EH (cell line): ENCODE measurements around the gene VPS4B.
"Not testable (repeated sequence)": the region's sequence is repeated elsewhere in the genome, so short reads cannot be mapped to it uniquely, and the experiment has no call there.

ENCODE experiments used
- DNase-seq: peaks from one replicate; pipeline ENCODE4 v3.0.0-alpha.2; 2015; ENCODE audit warnings: low read depth

Gene VPS4B

DNA sequence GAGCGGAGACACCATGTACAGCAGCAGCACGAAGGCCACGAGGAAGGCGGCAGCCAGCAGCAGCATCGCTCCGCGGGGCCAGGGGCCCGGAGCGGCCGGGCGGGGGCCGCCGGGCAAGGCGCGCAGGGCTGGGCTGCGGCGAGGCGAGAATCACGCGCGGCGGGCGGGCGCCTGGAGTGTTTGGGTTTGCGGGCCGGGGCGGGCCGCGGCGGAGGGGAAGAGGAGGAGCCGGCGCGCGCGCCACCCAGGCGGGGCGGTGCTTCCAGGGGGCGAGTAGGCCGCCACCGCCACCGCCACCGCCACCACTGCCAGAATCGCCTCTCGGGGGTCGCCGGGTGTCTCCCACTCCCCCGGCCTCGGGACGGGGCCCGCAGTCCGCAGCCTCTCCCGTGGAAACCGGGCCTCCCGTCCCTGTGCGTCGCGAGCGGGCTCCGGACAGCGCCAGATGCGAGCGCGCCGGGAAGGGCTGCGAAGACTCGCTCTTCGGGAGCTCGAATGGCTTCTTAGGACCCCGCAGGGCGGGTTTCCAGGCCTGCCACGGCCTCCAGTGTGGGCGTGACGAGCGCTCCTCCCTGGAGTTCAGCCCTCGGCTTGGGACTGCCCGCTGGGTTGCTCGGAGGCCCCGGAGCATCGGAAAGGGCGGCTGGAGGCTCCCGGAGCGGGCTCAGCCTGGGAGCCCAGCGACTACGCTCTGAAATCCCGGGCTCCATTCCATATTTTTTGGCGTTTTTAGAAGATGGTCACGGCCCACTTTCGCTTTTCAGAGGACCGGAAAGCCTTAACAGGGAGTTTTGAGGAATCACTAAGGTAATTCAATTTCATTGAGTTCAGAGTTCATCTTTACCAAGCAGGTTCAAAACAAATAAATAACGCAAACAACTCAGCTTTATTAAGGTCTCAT, 55.0 kb downstream of the VPS4B start, which contains the start of gene KDSR:
KDSR (minus strand) TSS at position 154 of the 901 bp plus-strand sequence; CDS start at position 66, 88 bp downstream.
- peak; percentile 99 for DNase-seq

DNA sequence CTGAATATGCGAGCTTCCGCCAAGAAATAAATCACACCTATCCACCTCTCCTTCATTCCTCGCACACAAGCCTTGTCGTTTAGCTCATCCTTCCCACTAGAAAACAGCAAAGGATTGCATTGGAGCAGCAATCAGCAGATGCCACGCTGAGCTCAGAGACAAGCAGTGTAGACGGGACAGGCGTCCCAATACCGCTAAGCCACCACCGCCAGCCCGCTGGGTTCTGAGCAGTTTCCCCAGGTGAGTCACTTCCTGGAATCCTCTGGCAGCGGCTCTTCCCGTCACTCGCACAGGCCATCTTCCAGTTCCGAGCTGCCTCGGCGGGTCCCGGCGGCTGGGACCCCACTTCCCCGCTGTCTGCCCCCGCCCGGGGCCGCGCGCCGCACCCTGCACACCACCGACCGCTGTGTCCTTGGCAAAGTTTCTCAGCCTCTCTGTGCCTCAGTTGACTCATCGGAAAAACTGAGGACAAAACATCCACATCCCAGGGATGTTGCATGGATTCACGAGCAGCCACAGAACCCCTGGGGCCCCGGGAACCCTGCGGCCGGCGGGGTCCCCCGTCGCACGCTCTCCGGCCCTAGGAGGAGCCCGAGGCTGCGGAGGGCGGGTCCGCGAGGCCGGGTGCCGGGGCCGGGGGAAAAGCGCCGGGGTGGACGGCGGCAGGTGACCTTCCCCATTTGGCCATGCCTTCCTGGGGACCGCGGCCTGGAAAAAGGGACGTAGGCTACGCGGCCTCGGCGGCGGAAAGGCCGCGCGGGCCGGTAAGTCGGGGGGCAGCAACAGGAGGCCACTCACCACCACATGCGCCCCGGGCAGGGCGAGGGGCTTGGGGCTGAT, 55.8 kb downstream of the VPS4B start:
- peak; percentile 80 for DNase-seq

DNA sequence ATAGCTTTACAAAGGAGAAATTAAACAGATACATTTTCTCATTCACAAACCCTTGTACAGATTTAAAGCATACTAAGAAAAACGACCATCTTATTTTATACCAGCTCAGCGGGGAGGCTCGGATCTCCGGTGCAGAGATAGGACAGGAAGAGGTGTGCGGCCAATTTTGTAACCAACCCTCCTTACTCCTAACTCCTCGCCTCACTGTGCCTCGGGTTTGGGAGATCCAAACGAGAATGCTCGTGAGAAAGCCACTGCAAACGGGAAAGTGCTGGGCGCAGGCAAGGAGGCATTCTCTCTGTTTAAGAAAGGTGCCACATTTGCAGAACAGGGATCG, 56.4 kb downstream of the VPS4B start:
- peak; percentile 27 for DNase-seq

DNA sequence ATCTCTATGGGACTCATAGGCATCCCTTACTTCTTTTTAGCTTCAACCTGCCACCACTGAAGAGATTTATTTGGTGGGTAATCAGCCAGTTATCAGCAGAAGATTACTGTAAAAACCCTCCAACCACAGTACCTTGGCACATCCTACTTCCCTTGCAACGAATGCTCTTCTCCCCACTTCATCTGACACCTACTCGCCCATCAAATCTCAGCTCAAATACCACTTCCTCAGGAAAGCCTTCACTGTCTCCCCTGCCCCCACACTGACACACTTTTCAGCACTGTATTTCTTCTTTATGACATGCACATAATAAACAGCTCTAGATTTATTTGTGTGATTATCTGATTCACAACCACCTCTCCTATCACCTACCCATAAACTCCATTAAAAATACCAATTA, 58.3 kb downstream of the VPS4B start:
- no peak for DNase-seq

DNA sequence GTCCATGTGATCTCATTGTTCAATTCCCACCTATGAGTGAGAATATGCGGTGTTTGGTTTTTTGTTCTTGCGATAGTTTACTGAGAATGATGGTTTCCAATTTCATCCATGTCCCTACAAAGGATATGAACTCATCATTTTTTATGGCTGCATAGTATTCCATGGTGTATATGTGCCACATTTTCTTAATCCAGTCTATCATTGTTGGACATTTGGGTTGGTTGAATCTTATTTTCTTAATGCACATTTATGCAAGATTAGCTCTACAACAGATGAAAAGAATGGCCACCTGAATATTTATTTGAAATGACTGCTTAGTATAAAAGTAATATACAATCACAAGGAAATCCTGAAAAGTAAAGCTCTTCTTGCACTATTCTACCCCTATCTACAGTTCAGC, 58.9 kb downstream of the VPS4B start:
- not testable (repeated sequence) for DNase-seq

DNA sequence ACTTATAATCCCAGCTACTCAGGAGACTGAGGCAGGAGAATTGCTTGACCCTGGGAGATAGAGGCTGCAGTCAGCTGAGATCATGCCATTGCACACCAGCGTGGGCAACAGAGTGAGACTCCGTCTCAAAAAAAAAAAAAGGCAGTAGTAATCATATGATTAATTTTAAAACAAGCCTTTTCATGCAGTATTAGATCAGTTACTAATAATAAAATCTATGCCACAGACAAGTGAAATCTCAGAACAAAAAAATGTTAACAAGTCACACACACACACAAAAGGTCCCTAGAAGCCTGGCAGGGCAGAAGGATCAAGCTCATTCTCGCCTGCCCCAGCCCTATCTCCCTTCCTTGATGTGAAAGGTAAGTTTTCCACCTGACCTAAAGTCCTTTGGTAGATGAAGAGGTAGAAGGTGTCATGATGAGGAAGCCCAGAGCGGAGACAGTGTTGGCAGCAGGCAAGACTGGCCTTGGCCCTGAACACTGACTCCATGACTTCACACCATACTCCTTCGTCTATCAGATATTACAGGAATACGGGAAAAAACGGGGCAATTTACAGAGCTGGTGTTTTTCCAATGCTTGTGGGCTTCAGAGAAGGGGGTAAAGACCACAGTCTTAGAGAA, 65.9 kb downstream of the VPS4B start:
- DNase-seq = no peak

DNA sequence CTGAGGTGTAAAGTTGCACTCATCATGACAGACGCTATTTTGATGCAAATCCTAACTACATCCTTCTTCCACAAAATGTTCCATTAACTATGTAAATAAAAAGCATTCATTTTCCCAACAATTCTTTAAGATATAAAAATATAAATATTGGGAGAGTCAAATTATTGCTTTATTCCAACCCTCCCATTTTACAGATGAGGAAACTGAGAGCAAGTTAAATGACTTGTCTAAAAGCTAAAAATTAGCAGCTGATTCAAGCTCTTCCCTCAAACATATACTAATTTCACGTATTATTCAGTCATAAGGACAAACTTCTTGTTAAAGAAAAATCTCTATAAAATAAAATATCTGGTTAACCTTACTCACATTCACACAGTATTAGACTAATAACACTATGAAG, 72.0 kb downstream of the VPS4B start:
- DNase-seq = no peak

DNA sequence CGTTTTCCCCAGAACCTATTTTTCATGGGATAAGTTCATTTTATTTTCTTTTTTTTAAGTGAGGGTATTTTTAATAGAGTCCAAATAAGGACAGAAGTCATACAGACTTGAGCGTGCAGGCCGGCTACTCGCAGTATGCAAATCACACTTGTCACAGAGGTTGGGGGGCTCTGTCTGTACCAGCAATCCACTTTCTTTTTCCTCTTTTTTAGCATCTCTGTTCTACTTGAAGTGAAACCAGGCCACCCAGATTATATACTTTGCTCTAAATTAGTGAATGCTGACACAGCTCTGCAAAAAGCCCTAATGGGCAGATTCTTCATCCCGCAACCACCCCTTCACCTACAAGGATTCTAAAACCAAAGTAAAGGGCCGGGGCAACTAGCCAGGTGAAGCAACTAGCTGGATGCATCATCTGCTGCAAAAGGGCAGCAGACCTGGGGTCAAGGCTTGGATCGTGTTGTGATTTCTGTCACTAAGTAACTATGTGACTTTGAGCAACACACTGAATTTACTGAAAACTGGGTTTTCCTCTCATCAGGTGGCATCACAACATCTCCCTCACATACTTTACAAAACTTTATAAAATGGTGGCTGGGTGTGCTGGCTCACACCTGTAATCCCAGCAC, 73.7 kb downstream of the VPS4B start:
- no peak for DNase-seq

DNA sequence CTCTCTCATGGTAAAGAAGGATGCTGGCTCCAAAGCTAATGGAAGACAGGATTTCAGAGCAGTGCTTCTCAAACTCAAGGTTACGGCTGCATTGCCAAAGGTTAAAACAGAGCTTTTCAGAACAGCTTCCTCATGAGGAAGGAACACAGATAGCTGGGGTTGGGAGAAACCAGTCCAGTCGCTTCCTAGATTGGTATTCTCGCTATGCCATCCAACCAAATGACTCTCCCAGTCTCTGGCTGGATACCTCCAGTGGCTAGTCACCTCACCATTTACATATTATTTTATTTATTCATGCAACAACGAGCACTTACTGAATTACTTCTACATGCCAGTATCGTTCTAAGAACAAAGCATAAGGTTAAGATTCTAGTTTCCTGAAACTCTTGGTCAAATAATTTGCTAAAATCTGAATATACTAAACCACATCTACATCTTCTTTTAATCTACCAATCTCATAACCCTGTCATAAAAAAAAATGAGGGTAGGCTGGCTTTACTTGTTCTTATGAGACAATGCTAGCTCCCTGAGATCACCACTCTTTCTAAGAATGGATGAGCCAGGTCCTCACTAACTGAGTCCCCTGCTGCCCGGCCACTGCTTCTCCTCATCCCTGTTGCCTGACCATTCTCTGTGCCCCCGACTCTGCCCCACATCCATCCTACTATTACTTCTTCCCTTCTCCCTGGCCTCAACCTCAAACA, 75.6 kb downstream of the VPS4B start:
- peak; percentile 9 for DNase-seq

DNA sequence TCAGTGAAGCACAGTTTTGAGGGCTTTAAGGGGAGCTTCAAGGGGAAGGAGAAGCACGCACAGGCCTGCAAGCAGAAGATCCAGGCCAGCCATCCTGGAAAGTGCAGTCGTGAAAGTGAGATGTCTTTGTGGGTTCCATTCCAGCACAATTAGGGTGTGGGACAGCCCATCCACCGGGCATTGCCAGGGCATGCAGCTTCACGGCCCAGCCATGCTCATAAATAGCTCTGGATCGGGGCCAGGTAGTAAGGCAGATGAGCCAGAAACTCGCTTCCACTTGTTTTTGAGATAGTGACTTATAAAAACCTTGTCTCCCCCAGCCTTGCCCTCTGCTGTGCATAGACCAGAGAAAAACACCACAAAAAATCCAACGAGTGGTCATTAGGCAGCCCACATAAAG, 76.2 kb downstream of the VPS4B start:
- DNase-seq = peak; percentile 66

DNA sequence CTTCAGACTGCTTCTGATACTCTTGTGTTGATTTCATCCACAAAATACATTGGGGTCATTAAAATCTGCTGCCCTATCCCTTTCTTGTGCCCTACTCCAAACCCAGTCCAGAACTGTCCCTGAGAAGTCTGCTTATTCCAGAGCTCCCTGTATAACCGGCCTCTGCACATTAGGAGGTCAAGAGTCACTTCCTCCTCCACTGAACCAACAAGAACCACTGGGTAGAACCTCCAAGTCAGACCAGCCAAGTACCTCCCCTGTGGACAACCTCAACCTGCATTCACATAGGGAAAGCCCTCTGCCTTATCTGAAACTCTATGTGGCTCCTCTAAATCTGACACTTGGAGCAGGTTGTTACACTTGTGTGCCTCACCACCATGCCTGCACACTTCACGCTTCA, 77.4 kb downstream of the VPS4B start:
- no peak for DNase-seq

DNA sequence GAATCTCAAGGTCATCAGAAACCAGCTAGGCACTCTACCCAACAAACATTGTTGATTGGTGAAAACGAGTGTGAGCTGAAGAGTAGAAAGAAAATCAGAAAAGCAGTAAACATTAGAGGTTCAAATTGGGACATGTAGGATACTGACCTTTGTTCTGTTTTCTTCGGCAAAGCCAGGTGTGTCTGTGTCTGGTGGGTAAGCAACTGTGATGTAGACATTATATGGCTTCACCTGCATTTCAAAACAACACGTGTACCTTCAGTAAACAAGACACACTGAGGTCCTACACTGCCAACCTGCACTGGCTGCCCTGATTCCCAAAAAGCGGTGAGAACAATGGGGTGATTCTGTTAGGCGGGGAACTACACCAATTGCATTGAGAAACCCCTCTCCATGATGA, 78.0 kb downstream of the VPS4B start:
- DNase-seq = no peak

DNA sequence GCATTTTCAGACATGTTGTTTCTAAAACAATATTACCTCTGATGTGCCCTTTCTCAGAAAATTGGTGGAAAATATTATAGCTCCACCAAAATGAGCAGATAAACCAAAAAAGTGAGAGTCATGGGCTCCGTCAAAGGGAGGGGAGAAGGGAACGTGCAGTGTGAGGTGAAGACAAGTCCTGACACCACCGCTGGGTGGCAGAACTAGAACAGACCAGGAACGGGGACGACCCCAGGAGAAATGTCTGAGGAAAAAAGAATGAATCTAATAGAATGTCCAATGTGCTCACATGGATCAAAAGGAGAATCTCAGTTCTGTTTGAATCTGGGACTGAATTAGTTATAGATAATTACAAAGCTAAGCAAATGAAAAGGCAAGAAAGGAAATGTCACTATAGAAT, 80.1 kb downstream of the VPS4B start:
- DNase-seq = peak; percentile 27

DNA sequence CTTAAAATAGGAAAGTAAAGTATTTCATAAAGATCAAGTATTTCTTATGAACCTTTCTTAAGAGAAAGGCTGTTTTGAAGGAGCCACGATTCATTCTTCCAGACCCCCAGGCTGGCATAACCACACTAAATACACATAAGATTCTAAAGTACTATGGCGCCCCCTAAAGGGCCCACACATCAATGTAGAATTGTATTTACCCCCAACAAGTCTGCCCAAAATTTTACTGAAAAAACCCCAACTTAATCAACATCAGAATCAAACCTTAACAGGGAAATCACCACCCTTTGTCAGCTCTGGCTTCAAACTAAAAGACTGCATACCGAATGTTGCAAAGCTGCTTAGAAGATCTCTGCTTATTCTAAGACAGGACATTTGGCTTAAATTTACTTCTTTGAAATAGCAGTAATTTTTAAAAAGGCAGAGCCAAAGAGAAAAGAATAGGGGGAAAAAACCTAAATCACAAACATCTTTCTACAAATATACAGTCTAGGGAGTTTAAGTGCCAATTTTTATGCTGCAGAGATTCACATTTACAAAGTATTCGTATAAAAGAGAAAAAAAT, 82.3 kb downstream of the VPS4B start:
- peak; percentile 47 for DNase-seq
